ENCODE measurements around the gene NR3C2. TPM values are rescaled to one million over a fixed set of nuclear protein-coding genes. Genes with fewer than 3 reads are reported as not detected.

NR3C2 gene
- total RNA-seq, 2 donors from 2014 or later, result 0.44 to 0.82 TPM

- DNase-seq, result no peak
- H3K27me3 ChIP-seq (ENCODE audit: control insufficient read depth, insufficient read depth, low read length, poor library complexity, severe bottlenecking), result no peaks in the 10 kb centered on the region
- Mint-ChIP-seq H3K27me3 (ENCODE audit: insufficient read depth) (no peaks in the 10 kb centered on the region), H3K9me3 (no peaks in the 10 kb centered on the region), H3K4me1 (no peaks in the 10 kb centered on the region), H3K27ac (no peak overlapping the region), H3K36me3 (ENCODE audit: low read depth) (no peaks in the 10 kb centered on the region), H3K4me3 (no peak overlapping the region)
- no peak overlapping the region for H3K4me3 ChIP-seq (ENCODE audit: low read length)
- 97 to 100% methylated on average over 2 to 3 of the region's 3 CpGs for WGBS, 2 experiments (ENCODE audit: insufficient coverage in 1 of 2, insufficient read length in 1 of 2)
- no peak overlapping the region for H3K9ac ChIP-seq (ENCODE audit: extremely low read depth, low read length, poor library complexity, severe bottlenecking)
- TF ChIP-seq CTCF (conservative IDR thresholded peaks at IDR 0.05), result no peak
- no peaks in the 10 kb centered on the region for H3K36me3 ChIP-seq (ENCODE audit: control insufficient read depth, insufficient read depth, low read length)
- H3K27ac ChIP-seq (ENCODE audit: low read depth, low read length), result no peak overlapping the region
- no peaks in the 10 kb centered on the region for H3K4me1 ChIP-seq (ENCODE audit: control insufficient read depth, insufficient read depth, low read length)
- no peaks in the 10 kb centered on the region for H3K9me3 ChIP-seq (ENCODE audit: control insufficient read depth, low read length)
These were observed 66.6 kb downstream of the NR3C2 start for GRCh38 chr4:148375584-148375983.

- Histone ChIP-seq H3K9ac (ENCODE audit: extremely low read depth, low read length, poor library complexity, severe bottlenecking) (no peak overlapping the region), H3K4me1 (ENCODE audit: control insufficient read depth, insufficient read depth, low read length) (no peaks in the 10 kb centered on the region), H3K27ac (ENCODE audit: low read depth, low read length) (no peak overlapping the region), H3K27me3 (ENCODE audit: control insufficient read depth, insufficient read depth, low read length, poor library complexity, severe bottlenecking) (no peaks in the 10 kb centered on the region), H3K4me3 (ENCODE audit: low read length) (no peak overlapping the region), H3K36me3 (ENCODE audit: control insufficient read depth, insufficient read depth, low read length) (no peaks in the 10 kb centered on the region), H3K9me3 (ENCODE audit: control insufficient read depth, low read length) (no peaks in the 10 kb centered on the region)
- 34% methylated on average over 1 of the region's 1 CpG; no CpG with 5 or more reads in 1 of the 2 experiments for WGBS, 2 experiments (ENCODE audit: insufficient coverage in 1 of 2, insufficient read length in 1 of 2)
- Mint-ChIP-seq H3K4me1 (no peaks in the 10 kb centered on the region), H3K36me3 (ENCODE audit: low read depth) (no peaks in the 10 kb centered on the region), H3K27me3 (ENCODE audit: insufficient read depth) (no peaks in the 10 kb centered on the region), H3K9me3 (no peaks in the 10 kb centered on the region), H3K4me3 (no peak overlapping the region), H3K27ac (no peak overlapping the region)
- TF ChIP-seq CTCF (conservative IDR thresholded peaks at IDR 0.05), result no peak
- no peak for DNase-seq
These were observed 69.1 kb downstream of the NR3C2 start for GRCh38 chr4:148373093-148373492.

GRCh38 chr4:148369919-148370318 lies 72.3 kb downstream of the NR3C2 start:
- DNase-seq, result no peak
- Histone ChIP-seq H3K9ac (ENCODE audit: extremely low read depth, low read length, poor library complexity, severe bottlenecking) (no peak overlapping the region), H3K36me3 (ENCODE audit: control insufficient read depth, insufficient read depth, low read length) (no peaks in the 10 kb centered on the region), H3K27ac (ENCODE audit: low read depth, low read length) (no peak overlapping the region), H3K4me1 (ENCODE audit: control insufficient read depth, insufficient read depth, low read length) (no peaks in the 10 kb centered on the region), H3K27me3 (ENCODE audit: control insufficient read depth, insufficient read depth, low read length, poor library complexity, severe bottlenecking) (no peaks in the 10 kb centered on the region), H3K4me3 (ENCODE audit: low read length) (no peak overlapping the region), H3K9me3 (ENCODE audit: control insufficient read depth, low read length) (no peaks in the 10 kb centered on the region)
- no peaks in the 10 kb centered on the region for H3K9me3 Mint-ChIP-seq
- TF ChIP-seq CTCF (conservative IDR thresholded peaks at IDR 0.05), result no peak
- 80 to 91% methylated on average over 1 to 3 of the region's 3 CpGs for WGBS, 2 experiments (ENCODE audit: insufficient coverage in 1 of 2, insufficient read length in 1 of 2)
- no peak overlapping the region for H3K4me3 Mint-ChIP-seq
- no peaks in the 10 kb centered on the region for H3K36me3 Mint-ChIP-seq (ENCODE audit: low read depth)
- H3K4me1 Mint-ChIP-seq, result no peaks in the 10 kb centered on the region
- no peak overlapping the region for H3K27ac Mint-ChIP-seq
- H3K27me3 Mint-ChIP-seq (ENCODE audit: insufficient read depth), result no peaks in the 10 kb centered on the region
